GM18909 (cell line): ENCODE measurements around the gene MIAT.
"Not testable (repeated sequence)": the region's sequence is repeated elsewhere in the genome, so short reads cannot be mapped to it uniquely, and the experiment has no call there.

Experiments used
- ATAC-seq: cut with Tn5 transposase; IDR thresholded peaks from one replicate; pipeline ENCODE4 v1.9.1; 2021; ENCODE audit warnings: mild to moderate bottlenecking; ENCODE audit not compliant: unreplicated experiment, poor library complexity

Gene MIAT

GRCh38 chr22:26656891-26657851, at the start of gene MIAT:
MIAT (plus strand) TSS chr22:26657588.
- ATAC-seq, result no peak

GRCh38 chr22:26608129-26608528, 49.3 kb upstream of the MIAT start:
- ATAC-seq, result no peak

GRCh38 chr22:26609287-26609686, 48.1 kb upstream of the MIAT start:
- ATAC-seq, result no peak

GRCh38 chr22:26610072-26610958, 47.1 kb upstream of the MIAT start:
- ATAC-seq, result peak; percentile 75

GRCh38 chr22:26610996-26611395, 46.4 kb upstream of the MIAT start:
- ATAC-seq, result no peak

- no peak for ATAC-seq
These were observed 44.7 kb upstream of the MIAT start for GRCh38 chr22:26612652-26613051.

GRCh38 chr22:26613753-26614152, 43.6 kb upstream of the MIAT start:
- ATAC-seq, result not testable (repeated sequence)

GRCh38 chr22:26614322-26614721, 43.1 kb upstream of the MIAT start:
- no peak for ATAC-seq

GRCh38 chr22:26615149-26615548, 42.2 kb upstream of the MIAT start:
- no peak for ATAC-seq

- ATAC-seq, result no peak
These were observed 41.5 kb upstream of the MIAT start for GRCh38 chr22:26615830-26616435.

- ATAC-seq, result no peak
These were observed 40.7 kb upstream of the MIAT start for GRCh38 chr22:26616650-26617049.

GRCh38 chr22:26617271-26618199, 39.9 kb upstream of the MIAT start, which contains the start of gene CRYBB1:
CRYBB1 (minus strand) TSS chr22:26618027; CDS start chr22:26616319, 1,708 bp downstream.
- ATAC-seq, result no peak

GRCh38 chr22:26618455-26618854, 38.9 kb upstream of the MIAT start:
- no peak for ATAC-seq

GRCh38 chr22:26619510-26619909, 37.9 kb upstream of the MIAT start:
- ATAC-seq, result no peak

GRCh38 chr22:26620197-26620596, 37.2 kb upstream of the MIAT start:
- no peak for ATAC-seq

- ATAC-seq, result no peak
These were observed 35.7 kb upstream of the MIAT start, which contains the start of gene CRYBA4 for GRCh38 chr22:26621663-26622062. CRYBA4 (plus strand) TSS chr22:26621963; CDS start chr22:26622597, 634 bp downstream.

- no peak for ATAC-seq
These were observed 33.4 kb upstream of the MIAT start for GRCh38 chr22:26623984-26624383.

GRCh38 chr22:26624803-26625202, 32.6 kb upstream of the MIAT start:
- ATAC-seq, result no peak

- no peak for ATAC-seq
These were observed 27.2 kb upstream of the MIAT start for GRCh38 chr22:26629988-26630761.
